Colon (tissue), 2 donors: ENCODE results near the gene CERS3.

ENCODE experiments used
- FAIRE-seq: peaks from 2 replicates; lab custom pipeline; 2012; peaks lifted over from hg19 to GRCh38; lab: Jason Lieb, UNC
- donor health status: control.
- donor health status: control.

The CERS3 gene

DNA sequence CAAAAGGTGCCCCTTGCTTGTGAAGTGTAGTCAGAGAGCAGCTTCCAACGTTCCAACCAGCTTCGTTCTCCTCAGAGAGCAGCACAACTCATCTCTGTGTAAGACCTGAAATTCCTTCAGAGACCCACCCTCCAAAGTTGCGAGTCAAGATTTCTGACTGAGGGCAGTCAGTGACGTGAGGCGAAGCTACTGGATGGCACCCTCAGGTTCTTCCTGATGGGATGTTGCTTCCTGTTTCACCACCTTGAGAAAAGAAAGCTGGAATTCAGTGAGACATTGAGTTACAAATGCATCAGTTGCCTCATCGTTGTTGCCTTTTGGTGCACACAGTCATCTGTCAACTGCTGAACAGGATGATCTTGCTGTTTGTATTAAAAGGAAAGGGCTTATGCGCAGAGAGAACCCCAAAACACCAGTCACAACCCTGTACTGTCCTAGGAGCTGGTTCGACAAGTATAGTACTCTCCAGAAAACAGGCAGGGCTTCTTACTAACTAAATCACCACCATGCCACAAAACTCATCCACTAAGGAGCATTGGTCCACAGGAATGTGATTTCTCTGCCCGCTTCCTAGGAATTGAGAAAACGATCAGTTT, at the start of gene CERS3:
CERS3 (minus strand) TSS at position 118 of the 596 bp plus-strand sequence. CDS start 27,101 bp downstream, outside the sequence.
- no peak for FAIRE-seq

DNA sequence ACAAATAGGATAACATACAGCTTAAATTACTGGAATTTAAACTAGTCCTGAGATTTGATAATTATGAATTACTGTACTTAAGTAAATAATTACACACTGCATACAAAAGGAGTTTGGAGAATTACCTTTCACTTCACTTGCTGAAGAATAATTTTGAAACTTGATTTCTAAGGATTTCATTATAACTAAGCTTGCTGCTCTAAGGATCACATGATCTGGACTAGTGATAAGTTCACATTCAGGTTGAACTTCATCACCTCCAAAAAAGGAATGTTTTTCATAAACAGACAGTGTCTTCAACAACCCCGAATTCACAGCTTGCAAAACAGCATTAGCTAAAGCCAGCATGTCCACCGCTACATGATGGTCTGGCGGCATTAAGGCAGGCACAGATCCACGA, 44.8 kb upstream of the CERS3 start:
- no peak for FAIRE-seq

DNA sequence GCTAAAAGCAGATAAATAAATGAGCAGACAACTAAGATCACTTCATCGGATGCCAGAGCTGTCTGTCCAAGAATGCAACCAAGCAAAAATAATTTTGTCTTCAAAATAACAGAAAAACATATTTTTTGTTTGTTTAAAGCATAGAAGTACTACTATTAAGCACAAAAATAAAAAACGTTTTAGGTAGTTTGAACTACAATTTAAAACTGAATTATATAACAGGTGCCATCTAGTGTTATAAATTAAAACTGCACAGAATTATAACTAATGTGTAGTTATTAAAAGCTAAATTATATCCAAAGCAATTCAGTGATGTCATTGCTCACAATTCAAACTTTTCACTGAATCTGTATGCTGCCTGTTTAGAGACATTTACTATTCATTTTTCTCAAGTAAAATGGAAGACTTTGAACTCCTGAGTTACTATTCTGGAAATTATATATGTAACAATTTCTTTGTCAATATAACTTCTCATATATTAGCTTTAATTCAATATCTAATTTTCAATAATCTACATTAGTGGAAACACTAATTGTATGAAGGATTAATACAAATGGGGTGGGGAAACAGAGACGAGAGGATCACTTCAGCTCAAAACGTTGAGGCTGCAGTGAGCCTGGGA, 43.7 kb upstream of the CERS3 start:
- no peak for FAIRE-seq

DNA sequence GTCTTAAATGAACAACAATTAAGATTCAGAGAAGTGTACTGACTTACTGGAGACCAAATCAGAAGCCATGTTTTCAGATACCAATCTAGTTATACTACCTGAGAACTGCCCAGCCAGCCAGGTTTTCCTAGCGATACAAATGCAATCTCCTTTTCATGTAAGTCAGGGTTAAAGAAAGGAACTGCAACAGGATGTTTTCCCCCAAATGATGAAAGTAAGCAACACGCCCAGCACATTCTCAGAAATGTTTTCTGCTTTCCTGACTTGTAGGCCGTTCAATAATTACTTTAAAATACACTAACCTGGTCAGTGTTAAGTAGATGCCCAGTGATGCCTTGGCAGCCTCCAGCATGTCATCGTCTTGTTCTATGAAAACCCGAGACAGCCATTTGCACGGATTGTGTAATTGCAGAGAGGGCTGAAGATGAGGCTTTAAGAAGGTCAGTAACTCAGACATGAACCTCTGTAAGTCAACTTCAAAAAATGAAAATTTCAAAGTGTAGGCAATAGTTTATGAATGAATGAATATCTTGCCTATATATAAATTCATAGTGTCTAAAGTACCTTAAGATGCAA, 42.9 kb upstream of the CERS3 start:
- FAIRE-seq, result no peak

DNA sequence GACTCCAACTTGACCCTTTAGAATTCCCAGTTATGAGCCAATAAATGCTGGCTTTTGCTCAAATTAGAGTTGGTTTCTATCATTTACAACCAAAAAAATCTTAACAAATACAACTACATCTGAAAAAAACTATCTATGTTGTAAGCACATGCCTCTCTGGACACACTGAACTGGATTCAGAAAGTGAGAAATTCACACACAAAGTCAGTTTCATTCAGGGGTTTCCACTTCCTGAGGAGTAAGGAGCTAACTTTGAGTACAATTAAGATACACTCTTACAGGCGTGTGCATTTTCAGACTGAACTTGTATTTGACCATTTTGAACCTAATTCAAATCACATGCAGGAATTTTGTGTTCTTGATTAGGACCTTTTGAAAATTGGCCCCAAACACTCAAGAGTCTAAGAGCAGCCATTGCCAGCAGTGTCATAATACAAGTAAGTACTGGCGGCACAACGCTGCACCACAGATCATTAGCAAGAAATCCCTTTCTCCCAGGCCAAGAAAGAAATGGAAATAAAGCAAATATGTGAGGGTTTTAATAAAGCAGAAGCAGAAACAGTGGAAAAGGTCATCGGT, 42.1 kb upstream of the CERS3 start:
- no peak for FAIRE-seq

DNA sequence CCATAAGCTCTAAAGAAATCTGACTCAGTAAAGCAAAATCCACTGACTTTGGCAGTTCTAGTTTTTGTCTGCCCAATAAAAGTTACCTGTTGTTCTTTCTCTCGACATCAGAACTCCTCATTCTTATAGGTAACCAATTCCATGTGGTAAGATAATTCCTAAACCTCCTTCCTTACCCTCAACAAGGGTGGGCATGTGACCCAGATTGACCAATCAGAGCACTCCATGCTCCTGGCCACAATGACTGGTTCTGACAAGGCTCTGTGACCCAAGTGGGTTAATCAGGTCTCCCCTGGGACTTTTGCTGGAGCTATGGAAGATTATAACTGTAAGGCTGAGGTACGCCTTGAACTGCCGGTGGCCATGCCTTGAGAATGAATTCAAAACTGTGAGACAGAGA, 41.5 kb upstream of the CERS3 start:
- no peak for FAIRE-seq

DNA sequence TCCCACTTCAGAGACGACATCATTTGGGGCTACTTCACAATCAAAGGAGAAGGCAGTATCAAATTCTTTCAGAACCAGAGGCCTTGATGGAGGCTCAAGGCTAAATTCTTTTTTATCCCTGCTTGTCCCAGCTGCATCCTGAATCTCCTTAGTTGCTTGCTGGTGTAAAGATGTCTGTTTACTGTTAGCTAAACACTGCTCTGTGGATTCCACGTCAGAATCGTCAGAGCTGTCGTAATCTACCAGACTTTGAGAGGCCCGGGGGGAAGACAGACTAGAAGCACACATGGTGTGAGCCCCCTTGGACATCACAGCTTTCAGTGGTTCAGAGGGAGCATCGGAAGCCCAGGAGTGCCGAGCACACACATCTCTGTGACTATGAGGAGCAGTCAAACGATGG, 40.6 kb upstream of the CERS3 start:
- FAIRE-seq, result no peak

DNA sequence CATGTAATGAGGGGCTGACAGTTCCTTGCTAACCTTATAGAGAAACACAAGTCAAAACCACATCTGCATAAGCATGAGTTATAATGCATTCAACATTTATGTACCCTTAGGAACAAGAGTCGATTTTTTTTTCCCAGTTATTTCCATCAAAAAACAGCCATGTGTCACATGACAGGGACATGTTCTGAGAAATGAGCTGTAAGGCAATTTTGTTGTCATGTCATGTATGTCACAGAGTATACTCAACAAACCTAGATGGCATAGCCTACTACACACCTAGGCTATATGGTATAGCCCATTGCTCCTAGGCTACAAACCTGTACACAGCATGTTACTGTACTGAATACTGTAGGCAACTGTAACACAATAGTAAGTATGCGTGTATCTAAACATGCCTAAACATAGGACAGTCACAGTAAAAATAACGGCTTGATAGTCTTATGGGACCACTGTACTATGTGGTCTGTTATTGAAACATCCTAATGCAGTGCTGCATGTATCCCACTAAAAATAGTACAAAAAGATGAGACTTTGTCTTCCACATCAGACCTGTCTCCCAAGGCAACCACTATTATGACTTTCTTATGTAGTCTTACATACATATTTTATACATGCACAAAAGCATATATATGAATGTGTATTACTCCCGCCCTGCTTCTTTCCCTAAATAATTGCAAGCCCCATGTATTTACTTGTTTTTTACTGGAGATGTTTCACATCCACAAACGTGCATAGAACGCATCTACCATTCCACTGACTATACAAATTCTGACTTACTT, 38.3 kb upstream of the CERS3 start:
- no peak for FAIRE-seq

DNA sequence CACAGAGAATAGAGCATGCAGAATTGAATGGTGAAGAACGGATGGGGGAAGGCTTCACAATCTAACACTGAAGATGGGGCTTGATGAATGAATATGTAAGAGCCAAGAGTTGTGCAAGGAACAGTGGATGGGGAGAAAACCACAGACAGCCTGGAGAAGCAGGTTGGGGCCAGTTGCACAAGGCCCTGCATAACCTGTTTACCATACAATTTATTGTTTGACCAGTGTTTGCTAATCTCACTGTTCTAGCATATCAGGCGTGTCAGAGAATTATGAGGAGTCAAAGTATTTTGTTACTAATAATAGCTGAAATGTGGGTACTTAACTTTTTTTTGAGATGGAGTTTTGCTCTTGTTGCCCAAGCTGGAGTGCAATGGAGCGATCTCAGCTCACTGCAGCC, 36.8 kb upstream of the CERS3 start:
- no peak for FAIRE-seq

DNA sequence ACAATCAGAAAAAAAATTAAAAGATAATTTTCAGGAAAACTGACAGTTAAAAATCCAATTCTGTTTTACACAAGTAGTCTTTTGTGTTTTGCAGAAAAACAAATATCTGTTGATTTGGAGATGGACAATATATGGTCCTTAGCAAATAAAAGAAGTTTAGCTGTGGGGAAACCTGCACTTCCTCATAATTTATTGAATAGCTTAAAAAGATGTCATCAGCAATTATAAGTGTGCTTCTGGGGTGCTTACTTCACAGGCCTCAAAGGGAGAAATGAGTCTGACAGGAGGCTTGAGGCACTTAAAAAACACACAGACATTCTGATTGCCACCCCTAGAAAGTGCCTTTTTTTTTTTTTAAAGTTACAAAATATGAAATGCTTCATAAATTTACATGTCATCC, 31.6 kb upstream of the CERS3 start:
- FAIRE-seq, result no peak

DNA sequence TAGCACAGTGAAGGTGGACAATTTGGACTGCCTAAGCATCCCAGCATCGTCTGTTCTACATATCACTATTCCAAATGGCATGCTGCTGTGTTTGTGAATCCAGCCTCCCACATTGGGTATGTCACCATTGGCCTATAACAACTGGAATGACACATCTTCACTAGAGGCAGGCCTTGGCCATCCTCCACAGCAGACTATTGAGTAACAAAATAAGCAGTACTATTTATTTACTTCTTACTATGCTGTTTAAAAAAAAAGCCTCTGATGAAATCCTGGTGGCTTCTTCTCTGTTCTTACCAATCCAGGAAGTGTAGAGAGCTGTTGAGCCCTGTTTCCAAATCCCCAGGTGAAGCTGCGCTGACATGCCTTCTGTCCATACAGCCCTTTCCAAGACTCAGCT, 30.6 kb upstream of the CERS3 start:
- no peak for FAIRE-seq

DNA sequence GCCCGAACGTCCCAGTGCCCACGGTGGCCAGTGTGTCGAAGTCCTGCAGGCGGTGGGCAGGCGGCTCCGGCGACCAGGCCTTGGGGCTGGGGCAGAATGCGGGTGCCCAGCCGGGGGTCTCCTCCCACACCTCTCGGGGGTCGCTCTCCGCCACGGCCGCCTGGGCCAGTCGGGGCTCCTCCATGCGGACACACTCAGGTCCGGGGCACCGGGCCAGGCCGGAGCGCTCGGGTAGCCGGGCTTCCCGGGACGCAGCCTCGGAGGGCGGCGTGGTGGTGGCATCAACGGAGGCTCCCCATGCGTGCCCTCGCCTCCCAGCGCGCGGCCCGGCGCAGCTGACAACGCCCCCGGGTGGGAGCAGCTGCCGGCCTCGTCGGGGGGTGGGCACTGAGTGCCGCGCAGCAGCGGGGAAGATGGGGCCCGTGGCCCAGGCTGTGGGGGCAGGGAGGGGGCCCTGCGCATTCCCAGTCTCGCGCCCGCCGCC, 30.1 kb upstream of the CERS3 start:
- no peak for FAIRE-seq

DNA sequence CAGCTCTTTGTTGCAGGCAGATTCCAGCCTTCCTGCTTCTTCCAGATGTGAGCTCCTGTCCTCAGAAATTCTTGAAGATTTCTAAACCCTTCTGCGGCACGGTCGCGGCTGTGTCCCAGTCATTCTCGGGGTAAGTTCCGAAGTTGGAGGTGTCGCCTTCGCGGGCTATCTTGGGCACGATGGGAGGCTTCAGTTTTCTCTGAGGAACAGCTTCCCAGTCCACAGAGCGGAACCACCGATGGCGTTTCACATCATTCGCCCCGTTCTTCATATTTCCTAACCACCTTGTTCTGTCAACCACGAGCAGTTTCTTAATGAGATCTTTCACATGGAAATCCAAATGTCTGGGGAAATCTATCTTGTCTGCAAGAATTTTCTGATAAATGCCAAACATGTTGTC, 24.7 kb upstream of the CERS3 start:
- no peak for FAIRE-seq

DNA sequence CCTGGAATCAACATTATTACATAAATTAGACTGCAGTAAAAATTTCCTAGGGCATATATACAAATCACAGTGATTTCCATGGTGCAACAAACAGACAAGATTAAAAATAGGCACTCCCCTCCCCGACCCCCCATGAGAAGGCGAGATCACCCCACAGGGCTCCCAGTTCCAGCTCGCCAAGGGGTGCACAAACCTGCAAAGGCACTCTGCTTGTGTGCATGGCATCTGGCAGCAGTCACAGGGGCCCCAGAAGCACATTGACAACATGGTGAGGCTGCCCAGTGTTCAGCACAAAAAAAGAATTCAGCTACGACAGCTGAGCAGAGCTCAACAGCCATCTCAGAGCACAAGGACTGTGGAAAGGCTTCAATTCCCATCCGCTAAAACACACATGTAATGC, 19.2 kb upstream of the CERS3 start:
- no peak for FAIRE-seq

DNA sequence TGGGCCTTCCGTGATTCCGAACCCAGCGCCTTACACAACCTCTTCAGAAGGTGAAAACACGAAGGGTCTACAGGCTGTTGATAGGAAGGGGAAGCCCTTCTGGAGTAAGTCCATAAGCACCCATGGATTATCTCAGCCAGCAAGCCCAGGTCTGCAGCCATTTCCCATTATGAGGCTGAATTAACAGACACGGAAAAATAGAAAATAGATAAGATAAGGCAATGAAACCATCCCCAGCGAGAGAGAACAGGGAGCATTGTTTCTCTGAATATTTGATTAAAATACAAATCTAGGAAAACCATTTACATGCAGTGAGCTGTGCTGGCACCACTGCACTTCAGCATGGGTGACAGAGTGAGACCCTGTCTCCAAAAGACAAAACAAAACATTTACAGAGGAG, 16.2 kb upstream of the CERS3 start:
- FAIRE-seq, result no peak

DNA sequence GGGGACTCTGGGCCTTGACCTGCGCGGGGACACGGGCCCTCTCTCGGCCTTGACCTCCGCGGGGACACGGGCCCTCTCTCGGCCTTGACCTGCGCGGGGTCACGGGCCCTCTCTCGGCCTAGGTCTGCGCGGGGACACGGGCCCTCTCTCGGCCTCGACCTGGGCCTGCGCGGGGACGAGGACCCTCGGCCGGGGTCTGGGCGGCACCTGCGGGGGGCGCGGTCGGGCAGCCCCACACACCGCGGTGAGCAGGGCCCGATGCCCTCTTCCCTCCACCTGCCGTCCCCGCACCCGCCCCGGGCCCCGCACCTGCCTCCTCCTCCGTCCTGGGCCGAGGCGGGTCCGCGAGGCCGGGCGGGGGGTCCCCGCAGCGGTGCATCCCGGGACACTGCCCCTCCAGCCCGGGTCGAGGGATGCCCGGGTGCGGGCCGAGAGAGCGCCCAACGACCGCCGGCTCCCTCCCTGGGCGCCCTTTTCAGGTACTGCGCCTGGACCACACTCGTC, 15.6 kb upstream of the CERS3 start:
- no peak for FAIRE-seq

DNA sequence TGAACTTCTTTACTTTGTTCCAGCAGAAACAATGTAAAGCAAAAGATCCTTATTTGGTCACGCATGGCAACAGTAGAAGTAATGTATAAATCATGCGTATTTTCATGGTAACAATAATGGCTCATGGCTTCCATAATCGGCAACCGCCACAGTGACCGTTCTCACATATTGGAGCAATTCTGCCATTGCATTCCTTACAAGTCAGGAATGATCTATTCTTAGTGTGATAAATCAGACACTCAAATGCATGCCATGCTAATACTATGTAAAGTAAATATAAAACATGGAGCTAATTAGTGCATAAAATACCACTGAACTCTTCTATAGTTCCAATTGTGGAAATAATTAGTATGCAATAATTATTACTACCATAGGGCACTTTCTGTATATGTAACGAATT, 13.5 kb upstream of the CERS3 start:
- FAIRE-seq, result no peak

DNA sequence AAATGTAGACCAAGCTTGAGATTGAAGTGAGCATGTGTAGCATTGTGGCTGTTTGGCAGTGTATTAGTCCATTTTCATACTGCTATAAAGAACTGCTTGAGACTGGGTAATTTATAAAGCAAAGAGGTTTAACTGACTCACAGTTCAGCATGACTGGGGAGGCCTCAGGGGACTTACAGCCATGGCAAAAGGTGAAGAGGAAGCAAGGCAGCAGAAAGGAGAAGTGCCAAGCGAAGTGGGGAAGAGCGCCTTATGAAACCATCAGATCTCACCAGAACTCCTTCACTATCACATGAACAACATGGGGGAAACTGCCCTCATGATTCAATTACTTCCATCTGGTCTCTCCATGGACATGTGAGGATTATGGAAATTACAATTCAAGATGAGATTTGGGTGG, 8.6 kb upstream of the CERS3 start:
- no peak for FAIRE-seq

DNA sequence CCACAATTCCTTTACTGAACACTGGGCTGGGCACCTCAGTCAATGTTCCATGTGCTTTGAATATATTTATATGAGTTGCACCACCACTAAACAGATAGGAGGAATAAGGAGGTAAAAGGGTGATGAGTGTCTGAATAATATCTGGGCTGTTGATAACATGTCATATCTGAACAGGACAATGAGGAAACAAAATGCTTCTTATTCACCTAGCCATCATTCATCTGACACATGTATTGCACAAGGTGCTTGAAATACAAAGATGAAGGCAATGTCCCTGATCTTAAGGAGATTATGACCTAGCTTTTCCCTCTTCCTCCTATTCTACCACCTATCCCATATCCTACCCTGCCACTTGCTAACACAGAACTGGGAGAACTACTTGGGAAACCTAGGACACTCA, 8.0 kb upstream of the CERS3 start:
- FAIRE-seq, result no peak

DNA sequence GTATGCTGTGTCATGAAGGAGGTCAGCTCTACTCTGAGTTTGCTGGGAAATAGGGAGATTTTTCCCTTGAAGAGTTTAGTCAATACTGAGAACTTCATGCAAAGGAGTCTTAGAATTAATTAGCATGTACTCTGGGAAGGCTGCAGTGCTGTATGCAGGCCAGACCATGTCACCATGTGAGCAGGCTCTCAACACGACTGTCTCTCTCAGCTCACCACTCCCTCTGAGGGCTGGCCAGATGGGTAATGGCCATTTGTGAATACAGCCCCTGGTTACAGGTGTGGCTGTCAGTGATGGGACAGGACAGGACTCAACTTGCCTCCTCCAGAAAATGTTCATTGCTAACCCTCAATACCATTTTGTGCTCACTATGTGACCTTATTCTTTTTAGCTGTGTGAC, 5.1 kb upstream of the CERS3 start:
- FAIRE-seq, result no peak

DNA sequence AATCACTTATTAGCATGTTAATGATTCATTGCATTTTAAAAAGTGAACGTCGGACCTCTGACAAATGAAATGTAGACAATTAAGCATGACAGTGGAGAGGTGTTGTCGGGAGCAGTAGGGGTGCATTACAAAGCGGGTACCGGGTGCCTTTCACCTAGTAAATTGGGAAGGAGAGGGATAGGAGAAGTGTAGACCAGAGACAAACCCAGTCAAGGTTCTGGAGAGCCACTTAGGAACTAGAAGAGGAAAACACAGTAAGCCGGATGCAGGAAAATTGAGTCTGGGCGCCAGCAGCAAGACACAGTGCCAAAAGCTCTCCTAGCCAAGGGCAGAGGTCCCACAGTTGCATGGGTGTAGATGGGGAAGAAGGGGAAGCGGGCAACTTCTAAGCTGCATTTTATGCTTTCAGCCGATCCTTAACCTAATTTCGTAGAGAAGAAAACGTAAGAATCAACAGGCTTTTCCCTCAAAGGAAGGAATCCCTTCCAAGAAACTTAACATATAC, 3.1 kb upstream of the CERS3 start:
- no peak for FAIRE-seq

DNA sequence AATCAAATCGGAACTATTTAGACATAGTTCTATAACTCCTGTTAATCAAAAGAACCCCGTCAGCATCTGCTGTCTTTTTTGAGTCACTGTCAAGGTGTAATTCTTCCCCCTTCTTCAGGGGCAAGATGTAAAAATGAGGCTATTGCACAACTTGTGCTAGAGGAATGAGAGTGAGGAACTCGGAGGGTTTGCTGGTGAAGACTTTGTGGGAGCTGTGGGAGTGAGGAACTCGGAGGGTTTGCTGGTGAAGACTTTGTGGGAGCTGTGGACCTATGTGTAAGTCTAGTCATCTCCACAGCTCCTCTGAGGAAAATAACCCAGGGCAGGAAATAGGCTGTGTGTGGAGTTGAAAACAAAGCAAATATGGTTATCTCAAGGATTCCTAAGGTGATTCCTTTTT, 2.5 kb upstream of the CERS3 start:
- FAIRE-seq, result no peak
